Measurements from ENCODE around the gene EFNA4.

DNA sequence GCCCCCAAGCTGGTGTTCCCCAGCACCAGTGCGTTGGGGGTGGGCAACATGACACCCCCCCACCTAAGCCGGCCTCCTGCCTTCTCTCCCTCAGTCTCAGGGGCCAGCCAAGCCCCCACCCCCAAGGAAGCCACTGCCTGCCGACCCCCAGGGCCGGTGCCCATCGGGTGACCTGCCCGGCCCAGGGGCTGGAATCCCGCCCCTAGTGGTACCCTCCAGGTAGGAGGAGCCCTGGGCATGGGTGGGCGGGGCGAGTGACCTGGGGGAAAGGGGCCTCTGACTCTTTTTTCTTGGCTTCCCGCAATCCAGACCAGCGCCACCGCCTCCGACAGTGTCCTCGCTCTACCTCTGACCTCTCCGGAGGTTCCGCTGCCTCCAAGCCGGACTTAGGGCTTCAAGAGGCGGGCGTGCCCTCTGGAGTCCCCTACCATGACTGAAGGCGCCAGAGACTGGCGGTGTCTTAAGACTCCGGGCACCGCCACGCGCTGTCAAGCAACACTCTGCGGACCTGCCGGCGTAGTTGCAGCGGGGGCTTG, 1.3 kb upstream of the EFNA4 start:
- TF ChIP-seq, protein P1, sequence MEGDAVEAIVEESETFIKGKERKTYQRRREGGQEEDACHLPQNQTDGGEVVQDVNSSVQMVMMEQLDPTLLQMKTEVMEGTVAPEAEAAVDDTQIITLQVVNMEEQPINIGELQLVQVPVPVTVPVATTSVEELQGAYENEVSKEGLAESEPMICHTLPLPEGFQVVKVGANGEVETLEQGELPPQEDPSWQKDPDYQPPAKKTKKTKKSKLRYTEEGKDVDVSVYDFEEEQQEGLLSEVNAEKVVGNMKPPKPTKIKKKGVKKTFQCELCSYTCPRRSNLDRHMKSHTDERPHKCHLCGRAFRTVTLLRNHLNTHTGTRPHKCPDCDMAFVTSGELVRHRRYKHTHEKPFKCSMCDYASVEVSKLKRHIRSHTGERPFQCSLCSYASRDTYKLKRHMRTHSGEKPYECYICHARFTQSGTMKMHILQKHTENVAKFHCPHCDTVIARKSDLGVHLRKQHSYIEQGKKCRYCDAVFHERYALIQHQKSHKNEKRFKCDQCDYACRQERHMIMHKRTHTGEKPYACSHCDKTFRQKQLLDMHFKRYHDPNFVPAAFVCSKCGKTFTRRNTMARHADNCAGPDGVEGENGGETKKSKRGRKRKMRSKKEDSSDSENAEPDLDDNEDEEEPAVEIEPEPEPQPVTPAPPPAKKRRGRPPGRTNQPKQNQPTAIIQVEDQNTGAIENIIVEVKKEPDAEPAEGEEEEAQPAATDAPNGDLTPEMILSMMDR (IDR thresholded peaks at IDR 0.05 in 4 of 5, conservative IDR thresholded peaks at IDR 0.05 in 1 of 5) = no peak
- TF ChIP-seq POLR2A (IDR thresholded peaks at IDR 0.05) = no peak
